Skeletal muscle satellite cell (primary cell): ENCODE data around the gene PTH1R. TPM values are rescaled to one million over a fixed set of nuclear protein-coding genes. Genes with fewer than 3 reads are reported as not detected.

Source experiments
- H3K27me3 ChIP-seq: 2 replicates; pipeline ENCODE4 v1.7.0; 2013; ENCODE audit warnings: low read length; ENCODE audit not compliant: control insufficient read depth, insufficient read depth
- H3K36me3 ChIP-seq: 2 replicates; pipeline ENCODE4 v1.7.0; 2013; ENCODE audit warnings: mild to moderate bottlenecking, control low read depth, low read length; ENCODE audit not compliant: insufficient read depth
- H3K4me1 ChIP-seq: 2 replicates; pipeline ENCODE4 v1.7.0; 2013; ENCODE audit warnings: low read length; ENCODE audit not compliant: control insufficient read depth, insufficient read depth
- H3K4me2 ChIP-seq: 2 replicates; pipeline ENCODE4 v1.7.0; 2013; ENCODE audit warnings: mild to moderate bottlenecking, low read length
- H3K4me3 ChIP-seq: 2 replicates; pipeline ENCODE4 v1.7.0; 2013; ENCODE audit warnings: low read length
- H3K9ac ChIP-seq: 2 replicates; pipeline ENCODE4 v1.7.0; 2013; ENCODE audit warnings: mild to moderate bottlenecking, low read depth, low read length, moderate library complexity
- H3K9me3 ChIP-seq: replicated peaks from 2 replicates; pipeline ENCODE4 v1.7.0; 2013; ENCODE audit warnings: mild to moderate bottlenecking, control low read depth, low read length
- total RNA-seq: library from RNA; depleted of rRNA; stranded (reverse); fragments of >200 nt; gene quantifications from 2 replicates; pipeline ENCODE4 v1.2.3, GENCODE V29; 2012; rRNA removed

PTH1R gene
- total RNA-seq: 0.22 and 0.76 TPM in 2 replicates

DNA sequence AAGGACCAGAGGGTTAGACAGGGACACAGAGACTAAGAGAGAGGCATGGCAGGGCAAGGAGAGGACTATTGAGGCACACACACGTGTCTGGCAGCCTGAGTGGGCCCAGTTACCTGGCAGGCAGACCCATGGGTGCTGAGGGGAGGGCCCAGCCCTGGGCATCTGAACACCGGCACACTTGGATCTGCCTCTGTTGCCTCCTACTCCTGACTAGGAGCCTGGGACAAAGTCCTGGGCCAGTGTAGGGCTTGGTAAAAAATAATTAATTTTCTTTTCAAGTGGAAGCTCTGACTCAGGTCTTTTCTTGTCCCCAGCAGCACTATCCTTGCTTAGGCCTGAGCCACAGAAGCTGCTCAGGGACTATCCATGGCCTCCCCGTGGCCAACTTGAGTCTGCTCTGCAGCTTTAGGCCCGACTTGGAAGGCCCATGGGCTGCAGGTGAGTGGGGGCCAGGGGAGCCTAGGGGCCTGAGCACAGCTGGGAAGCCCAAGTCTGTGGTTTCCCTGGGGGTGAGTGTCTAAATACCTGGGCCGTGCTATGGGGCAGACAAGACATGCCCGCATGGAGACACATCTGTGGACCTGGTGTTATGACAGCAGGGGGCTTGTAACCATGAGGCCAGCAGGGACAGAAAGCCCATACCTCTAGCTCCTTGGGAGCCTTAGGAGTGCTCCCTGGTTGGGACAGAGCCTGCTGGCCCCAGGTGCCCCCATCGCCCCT lies at the start of gene PTH1R:
PTH1R (plus strand) TSS at position 316 of the 720 bp plus-strand sequence. CDS start 5,839 bp downstream, outside the sequence.
- Histone ChIP-seq H3K36me3 (no peaks in the 10 kb centered on the region), H3K9ac (no peak within 1 kb of the TSS), H3K9me3 (no peaks in the 10 kb centered on the region), H3K4me1 (peaks cover 10% of the 10 kb centered on the region), H3K4me3 (no peak within 1 kb of the TSS), H3K4me2 (no peak within 1 kb of the TSS), H3K27me3 (peaks cover 40% of the 10 kb centered on the region)

DNA sequence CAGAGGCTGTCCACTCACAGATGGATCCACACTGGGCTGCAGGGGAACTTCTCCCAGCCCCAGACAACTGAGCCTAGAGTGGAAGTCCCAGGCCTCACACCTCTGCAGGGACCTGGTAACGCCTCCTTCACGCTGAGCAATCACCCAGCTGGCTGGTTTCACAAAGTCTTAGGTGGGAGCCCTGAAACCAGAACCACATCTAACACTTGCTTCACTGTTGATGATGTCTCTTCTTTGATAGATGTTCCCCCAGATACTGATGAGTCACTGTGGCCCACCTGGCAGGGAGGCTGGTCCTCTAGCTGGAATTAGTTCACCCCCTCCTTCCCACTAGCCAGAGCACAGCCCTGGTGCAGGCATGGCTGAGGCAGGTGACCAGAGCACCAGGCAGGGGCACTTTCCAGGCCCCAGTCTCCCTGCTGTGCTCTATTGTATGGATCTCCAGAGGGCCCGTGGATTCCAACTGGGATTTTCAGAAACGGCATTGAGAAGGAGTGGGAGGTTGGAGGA lies 47.8 kb upstream of the PTH1R start:
- Histone ChIP-seq H3K9me3 (no peaks in the 10 kb centered on the region), H3K4me2 (no peak overlapping the region), H3K4me1 (no peaks in the 10 kb centered on the region), H3K9ac (no peak overlapping the region), H3K4me3 (no peak overlapping the region), H3K27me3 (peaks cover 44% of the 10 kb centered on the region), H3K36me3 (no peaks in the 10 kb centered on the region)

GRCh38 chr3:46830801-46831200 lies 46.7 kb upstream of the PTH1R start:
- no peaks in the 10 kb centered on the region for H3K9me3 ChIP-seq
- no peak overlapping the region for H3K4me2 ChIP-seq
- peaks cover 39% of the 10 kb centered on the region for H3K27me3 ChIP-seq
- no peak overlapping the region for H3K9ac ChIP-seq
- no peaks in the 10 kb centered on the region for H3K36me3 ChIP-seq
- H3K4me3 ChIP-seq: no peak overlapping the region
- H3K4me1 ChIP-seq: no peaks in the 10 kb centered on the region

- Histone ChIP-seq H3K4me1 (no peaks in the 10 kb centered on the region), H3K4me2 (no peak overlapping the region), H3K36me3 (no peaks in the 10 kb centered on the region), H3K27me3 (peaks cover 37% of the 10 kb centered on the region), H3K4me3 (no peak overlapping the region), H3K9ac (no peak overlapping the region), H3K9me3 (no peaks in the 10 kb centered on the region)
These were observed 46.2 kb upstream of the PTH1R start for GRCh38 chr3:46831316-46831715.

- no peak overlapping the region for H3K4me2 ChIP-seq
- H3K4me1 ChIP-seq: no peaks in the 10 kb centered on the region
- H3K36me3 ChIP-seq: no peaks in the 10 kb centered on the region
- H3K9ac ChIP-seq: no peak overlapping the region
- H3K4me3 ChIP-seq: no peak overlapping the region
- H3K9me3 ChIP-seq: no peaks in the 10 kb centered on the region
- peaks cover 36% of the 10 kb centered on the region for H3K27me3 ChIP-seq
These were observed 45.7 kb upstream of the PTH1R start for GRCh38 chr3:46831841-46832240.

- Histone ChIP-seq H3K4me1 (no peaks in the 10 kb centered on the region), H3K9me3 (peaks cover 7% of the 10 kb centered on the region), H3K4me3 (no peak overlapping the region), H3K4me2 (no peak overlapping the region), H3K36me3 (no peaks in the 10 kb centered on the region), H3K27me3 (peaks cover 32% of the 10 kb centered on the region), H3K9ac (no peak overlapping the region)
These were observed 43.9 kb upstream of the PTH1R start for GRCh38 chr3:46833346-46834300.

DNA sequence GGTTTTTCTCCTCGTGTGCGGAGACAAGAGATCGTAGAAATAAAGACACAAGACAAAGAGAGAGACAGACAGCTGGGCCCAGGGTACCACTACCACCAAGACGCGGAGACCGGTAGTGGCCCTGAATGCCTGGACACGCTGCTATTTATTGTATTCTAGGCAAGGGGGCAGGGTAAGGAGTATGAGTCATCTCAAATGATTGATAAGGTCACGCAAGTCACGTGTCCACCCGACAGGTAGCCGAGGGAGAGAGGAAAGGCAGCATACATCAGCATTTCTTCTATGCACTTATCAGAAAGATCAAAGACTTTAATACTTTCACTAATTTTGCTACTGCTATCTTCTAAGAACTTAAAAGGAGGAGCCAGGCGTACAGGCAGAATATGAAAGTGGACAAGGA lies 42.5 kb upstream of the PTH1R start:
- H3K4me2 ChIP-seq: no peak overlapping the region
- no peaks in the 10 kb centered on the region for H3K4me1 ChIP-seq
- H3K9ac ChIP-seq: no peak overlapping the region
- H3K27me3 ChIP-seq: peaks cover 23% of the 10 kb centered on the region
- peaks cover 7% of the 10 kb centered on the region for H3K9me3 ChIP-seq
- no peaks in the 10 kb centered on the region for H3K36me3 ChIP-seq
- H3K4me3 ChIP-seq: no peak overlapping the region

DNA sequence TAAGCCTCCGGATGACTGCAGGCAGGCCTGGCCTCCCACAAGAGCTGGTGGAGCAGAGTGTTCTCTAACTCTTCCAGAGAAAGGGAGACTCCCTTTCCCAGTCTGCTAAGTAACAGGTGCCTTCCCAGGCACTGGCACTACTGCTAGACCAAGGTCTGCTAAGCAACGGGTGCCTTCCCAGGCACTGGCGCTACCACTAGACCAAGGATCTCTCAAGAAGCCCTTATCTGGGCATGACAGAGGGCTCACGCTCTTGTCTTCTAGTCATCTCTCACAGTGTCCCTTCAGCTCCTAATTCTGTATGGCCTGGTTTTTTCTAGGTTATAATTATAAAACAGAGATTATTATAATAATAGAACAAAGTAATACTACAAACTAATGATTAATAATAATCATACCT lies 42.0 kb upstream of the PTH1R start:
- peaks cover 18% of the 10 kb centered on the region for H3K27me3 ChIP-seq
- H3K9ac ChIP-seq: no peak overlapping the region
- no peak overlapping the region for H3K4me3 ChIP-seq
- no peak overlapping the region for H3K4me2 ChIP-seq
- H3K4me1 ChIP-seq: no peaks in the 10 kb centered on the region
- H3K9me3 ChIP-seq: peaks cover 7% of the 10 kb centered on the region
- no peaks in the 10 kb centered on the region for H3K36me3 ChIP-seq

DNA sequence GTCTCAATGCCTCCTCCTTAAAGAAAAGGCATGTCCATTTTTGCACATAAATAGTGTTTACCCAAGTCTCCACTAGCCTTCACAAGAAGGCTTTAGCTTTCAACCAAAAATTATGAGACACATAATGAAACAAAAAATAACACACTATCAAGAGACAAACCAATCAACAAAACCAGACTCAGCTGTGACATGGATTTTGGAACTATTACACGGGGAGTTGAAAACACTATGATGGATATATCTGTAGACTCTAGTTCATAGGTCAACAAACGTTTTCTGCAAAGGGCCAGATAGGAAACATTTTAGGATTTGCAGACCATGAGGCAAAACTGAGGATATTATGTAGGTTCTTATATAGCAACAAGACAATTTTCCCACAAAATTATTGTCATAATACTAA lies 39.2 kb upstream of the PTH1R start:
- no peak overlapping the region for H3K4me3 ChIP-seq
- no peaks in the 10 kb centered on the region for H3K36me3 ChIP-seq
- no peak overlapping the region for H3K9ac ChIP-seq
- peaks cover 8% of the 10 kb centered on the region for H3K27me3 ChIP-seq
- H3K4me2 ChIP-seq: no peak overlapping the region
- H3K4me1 ChIP-seq: no peaks in the 10 kb centered on the region
- H3K9me3 ChIP-seq: peaks cover 11% of the 10 kb centered on the region

- Histone ChIP-seq H3K4me1 (peaks cover 7% of the 10 kb centered on the region), H3K4me2 (no peak overlapping the region), H3K4me3 (no peak overlapping the region), H3K9ac (no peak overlapping the region), H3K36me3 (no peaks in the 10 kb centered on the region), H3K27me3 (peaks cover 9% of the 10 kb centered on the region), H3K9me3 (peaks cover 11% of the 10 kb centered on the region)
These were observed 37.0 kb upstream of the PTH1R start for GRCh38 chr3:46840491-46840890.

DNA sequence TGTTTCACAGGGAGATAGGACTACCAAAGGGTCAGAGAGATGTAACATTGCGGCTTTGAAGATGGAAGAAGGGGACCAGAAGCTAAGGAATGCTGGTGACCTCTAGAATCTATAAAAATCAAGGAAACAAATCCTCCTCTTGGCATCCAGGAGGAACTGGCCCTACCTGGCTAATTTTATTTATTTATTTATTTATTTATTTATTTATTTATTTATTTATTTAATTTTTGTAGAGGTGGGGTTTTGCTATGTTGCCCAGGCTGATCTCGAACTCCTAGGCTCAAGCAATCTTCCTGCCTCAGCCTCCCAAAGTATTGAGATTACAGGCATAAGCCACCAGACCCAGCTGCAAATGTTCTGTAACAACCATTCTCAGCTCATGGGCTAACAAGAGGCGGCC lies 34.0 kb upstream of the PTH1R start:
- Histone ChIP-seq H3K4me3 (no peak overlapping the region), H3K27me3 (peaks cover 6% of the 10 kb centered on the region), H3K9me3 (peaks cover 4% of the 10 kb centered on the region), H3K36me3 (no peaks in the 10 kb centered on the region), H3K9ac (no peak overlapping the region), H3K4me1 (peaks cover 16% of the 10 kb centered on the region), H3K4me2 (no peak overlapping the region)
